ENCODE results near the gene ADAMTS20.

DNA sequence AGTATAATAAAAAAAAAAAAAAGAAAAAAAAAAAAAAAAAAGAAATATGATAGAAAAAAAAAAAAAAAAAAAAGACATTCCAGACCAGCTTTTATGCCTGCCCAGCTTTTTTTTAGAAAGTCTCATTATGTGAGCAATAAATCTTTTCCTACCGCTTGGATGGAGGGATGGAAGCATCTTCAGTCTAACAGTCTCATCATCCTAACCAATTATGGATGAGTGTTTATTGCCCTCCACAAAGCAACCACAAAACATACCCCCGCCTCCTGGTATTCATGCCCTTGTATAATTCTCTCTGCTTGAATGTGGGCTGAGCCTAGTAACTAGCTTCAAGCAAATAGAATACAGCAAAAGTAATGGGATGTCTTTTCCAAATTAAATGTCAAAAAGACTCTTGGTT is 33.7 kb upstream of the ADAMTS20 start:
- no peak for TF ChIP-seq POLR2A (IDR thresholded peaks at IDR 0.05; ENCODE audit: low read depth, low read length)
- no peak for TF ChIP-seq POLR2AphosphoS5 (IDR thresholded peaks at IDR 0.05; ENCODE audit: low read depth, low read length)

Measured in GM12892 (cell line).